GM19025 (cell line): ENCODE results near the gene EPHB2.

ENCODE experiments used
- ATAC-seq: cut with Tn5 transposase; IDR thresholded peaks from one replicate; pipeline ENCODE4 v1.9.1; 2021; ENCODE audit warnings: mild to moderate bottlenecking, low read depth, moderate library complexity; ENCODE audit not compliant: unreplicated experiment

Gene EPHB2

DNA sequence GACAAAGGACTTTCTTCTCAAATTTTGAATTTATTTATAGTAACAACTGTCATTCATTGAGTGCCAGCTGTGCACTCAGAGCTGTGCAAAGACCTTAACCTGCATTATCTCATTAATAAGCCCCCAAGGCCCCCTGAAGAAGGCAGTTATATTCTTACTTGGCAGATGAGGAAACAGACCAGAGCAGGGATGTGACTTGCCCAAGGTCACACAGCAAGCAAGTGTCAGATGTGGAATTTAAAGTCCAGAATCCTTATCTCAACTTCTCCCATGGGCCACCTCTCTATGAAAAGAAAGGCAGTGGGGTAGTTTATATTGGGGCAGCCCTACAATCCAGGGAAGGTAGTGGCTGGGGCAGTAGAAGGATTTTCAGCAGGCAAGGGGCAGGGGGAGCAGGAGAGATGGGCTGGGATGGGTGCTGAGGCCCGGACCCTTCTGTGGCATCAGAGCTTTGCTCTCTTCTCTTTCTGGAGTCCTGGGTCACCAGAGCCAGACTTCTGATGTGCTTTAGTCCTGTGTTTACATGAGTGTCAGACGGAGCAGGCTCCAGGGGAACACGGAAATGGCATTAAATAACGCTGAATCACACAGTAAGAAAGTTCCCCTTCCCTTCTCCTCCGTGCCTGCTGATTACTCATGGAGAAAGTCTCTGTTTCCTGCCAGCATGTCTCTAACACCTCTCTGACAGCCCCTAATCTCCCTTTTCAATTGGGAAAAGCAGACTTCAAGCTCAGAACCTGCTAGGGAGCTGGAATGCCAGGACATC lies 39.5 kb downstream of the EPHB2 start:
- no peak for ATAC-seq

DNA sequence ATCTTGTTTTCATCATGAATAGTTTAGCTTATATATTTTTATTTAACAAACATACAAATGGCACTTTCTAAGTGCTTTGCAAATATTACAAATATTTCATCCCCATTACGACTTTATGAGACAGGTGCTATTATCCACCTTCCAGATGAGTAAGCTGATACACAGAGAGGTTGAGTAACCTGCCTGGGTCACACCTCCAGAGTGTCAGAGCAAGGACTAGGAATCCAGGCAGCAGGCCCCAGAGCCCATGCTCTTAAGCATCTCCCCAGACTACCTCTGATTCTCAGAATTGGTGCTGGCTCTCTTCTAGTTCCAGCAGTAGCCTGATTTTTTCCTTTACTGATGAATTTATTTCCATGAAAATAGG lies 40.0 kb downstream of the EPHB2 start:
- no peak for ATAC-seq

DNA sequence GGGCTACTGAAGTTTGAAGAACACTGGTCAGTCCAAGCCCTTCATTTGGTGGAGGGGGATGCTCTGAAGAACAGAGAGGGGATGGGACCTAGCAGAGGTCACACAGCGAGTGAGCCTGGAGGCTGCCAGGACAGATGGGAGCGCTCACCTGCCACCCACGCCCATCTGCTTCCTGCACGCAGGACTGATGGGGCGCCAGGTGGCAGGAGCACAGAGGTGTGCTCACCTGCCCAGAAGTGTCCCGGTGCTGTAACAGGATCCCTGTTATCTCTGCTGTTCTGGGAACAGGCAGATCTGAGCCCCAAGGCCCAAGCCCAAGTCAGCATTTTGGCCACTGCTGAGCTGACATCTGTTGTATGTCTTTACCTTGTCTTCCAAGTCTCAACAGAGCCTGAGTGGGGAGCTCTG lies 40.5 kb downstream of the EPHB2 start:
- ATAC-seq, result no peak

DNA sequence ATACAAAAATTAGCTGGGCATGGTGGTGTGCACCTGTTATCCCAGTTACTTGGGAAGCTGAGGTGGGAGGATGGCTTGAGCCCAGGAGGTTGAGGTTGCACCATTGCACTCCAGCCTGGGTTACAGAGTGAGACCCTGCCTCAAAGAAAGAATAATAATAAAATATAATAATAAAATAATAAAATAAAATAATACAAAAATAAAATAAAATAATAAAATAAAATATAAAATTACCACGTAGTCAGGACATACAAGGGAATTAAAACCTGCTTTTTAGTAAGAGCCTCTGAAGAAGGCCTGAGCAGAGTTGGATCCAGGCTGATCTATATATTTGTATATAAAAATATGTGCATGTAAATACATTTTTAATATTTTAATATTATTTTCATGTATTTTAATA lies 41.7 kb downstream of the EPHB2 start:
- ATAC-seq, result no peak

DNA sequence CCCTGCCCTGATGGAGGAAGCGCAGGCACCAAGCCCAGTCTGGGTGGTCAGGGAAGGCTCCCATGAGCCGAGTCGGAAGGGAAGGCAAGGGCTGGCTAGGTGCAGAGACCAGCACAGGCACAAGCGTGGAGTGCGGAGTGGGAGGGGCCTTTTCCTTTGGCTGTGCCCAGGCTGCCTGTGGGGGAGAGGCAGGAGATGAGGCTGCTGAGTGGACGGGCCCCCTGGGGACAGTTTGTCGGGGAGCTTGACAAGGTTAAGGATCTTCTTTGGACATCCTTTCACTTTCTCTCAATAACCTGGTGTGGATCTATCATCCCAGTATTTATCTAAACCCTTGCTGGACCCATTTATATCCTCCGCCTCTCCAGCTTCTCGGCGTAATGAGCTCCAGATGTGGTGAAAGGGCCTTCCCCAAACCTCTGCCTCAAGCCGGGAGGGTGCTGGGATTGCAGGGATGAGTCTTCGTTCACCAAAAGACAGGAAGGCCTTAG lies 42.9 kb downstream of the EPHB2 start:
- no peak for ATAC-seq

DNA sequence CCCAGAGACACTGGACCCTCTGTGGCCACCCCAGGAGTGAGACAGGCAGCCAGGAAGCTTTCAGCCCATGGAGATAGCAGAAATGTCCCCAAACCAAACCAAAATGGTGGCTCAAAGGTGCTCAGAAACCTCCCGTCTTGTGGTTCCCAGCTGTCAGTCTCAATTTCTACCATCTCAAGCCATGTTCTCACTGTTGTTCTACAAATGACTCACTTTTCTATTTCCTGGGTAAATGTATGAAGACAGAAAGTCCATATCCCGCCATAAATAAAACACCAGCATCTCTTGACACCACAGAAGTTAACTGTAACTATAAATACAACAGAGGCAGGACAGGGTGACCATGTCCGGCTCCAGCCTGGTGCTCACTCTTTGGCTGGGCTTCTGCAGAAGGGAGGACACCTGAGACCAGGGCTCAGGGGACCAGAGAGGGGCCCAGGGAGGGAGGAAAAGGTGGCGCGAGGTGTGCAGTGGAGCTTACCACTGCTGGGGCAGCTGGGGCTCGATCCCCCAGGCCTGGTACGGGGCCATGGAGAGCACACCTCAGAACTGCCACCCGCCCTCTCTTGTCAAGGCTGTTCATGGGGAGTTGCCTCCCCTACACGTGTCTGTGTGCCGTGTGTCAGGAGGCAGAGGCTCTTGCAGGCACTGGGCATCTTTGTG lies 43.6 kb downstream of the EPHB2 start:
- ATAC-seq, result no peak

DNA sequence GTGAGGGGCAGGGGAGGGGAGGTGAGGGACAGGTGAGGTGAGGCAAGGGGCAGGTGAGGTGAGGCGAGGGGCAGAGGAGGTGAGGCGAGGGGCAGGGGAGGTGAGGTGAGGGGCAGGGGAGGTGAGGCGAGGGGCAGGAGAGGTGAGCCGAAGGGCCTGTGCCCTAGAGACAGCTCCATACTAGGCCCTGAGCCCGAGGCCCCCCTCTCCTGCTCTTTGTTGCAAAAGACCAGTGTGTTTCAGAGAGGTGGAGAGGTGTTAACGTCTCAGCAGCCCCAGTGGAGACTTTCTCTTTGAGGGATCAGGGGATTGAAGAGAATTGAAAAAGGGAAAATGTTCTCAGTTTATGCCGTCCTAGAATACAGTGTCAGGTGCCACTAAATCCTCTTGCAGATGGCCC lies 44.2 kb downstream of the EPHB2 start:
- no peak for ATAC-seq

DNA sequence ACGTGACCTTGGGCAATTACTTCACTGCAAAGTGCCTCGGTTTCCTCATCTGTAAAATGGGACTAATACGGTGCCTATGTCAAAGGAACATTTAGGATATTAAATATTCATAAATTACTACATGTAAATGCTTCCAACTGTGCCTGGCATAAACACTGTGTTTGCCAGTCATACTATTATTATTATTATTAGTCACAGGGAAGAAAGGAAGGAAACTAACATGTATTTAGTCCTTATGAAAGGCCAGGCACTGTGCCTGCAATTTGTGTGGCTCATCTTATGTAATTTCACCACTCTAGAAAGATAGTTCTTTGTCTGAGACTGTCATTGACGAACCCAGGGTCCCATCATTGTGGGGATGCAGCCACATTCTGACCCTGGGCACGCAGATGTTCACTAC lies 45.0 kb downstream of the EPHB2 start:
- ATAC-seq, result no peak

DNA sequence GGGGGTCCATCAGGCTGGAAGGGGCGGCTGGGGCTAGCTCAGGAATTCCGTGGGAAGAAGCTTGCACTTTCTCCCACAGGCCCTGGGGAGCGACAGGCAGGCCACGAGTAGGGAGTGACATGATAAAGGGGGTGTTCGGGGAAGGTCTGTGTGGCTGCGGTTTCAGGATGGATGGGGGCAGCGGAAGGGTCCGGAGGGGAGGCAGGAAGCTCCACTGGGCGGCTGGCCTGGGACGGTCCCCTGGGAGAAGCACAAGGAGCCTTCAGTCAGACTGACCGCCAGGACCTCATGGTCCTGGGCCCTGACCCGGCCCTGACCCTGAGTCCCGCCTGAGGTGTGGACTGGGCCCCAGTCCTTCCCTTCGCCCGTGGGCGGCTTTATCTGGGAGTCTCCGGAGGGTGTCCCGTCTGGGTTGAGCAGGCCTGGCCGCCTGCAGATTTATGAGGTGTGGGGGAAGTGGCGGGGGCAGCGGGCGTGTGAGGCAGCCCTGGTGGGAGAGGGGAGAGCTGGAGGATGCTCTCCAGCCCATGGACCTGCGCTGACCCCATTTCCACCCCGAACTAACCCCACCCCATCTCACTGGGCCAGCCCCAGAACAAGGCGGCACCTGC lies 45.6 kb downstream of the EPHB2 start:
- no peak for ATAC-seq

DNA sequence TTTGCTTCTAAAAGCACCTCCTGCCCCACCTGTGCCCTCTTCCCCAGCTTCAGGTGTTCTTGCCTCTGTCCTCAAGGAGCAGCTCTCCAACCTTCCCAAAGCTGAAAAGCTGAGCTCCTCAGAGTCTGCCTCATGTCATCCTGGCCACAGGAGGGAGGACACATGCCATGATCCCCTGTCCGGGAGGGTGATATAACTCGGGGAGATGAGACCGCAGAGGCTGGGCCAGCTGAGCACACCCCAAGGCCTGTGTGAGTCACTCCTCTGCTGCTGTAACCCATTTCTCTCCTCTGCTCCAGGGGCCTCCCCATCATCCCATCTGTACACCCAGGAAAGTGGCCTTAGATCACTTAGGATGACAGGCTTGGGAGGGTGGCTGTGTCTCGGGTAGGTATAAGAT lies 49.8 kb downstream of the EPHB2 start:
- ATAC-seq, result no peak

DNA sequence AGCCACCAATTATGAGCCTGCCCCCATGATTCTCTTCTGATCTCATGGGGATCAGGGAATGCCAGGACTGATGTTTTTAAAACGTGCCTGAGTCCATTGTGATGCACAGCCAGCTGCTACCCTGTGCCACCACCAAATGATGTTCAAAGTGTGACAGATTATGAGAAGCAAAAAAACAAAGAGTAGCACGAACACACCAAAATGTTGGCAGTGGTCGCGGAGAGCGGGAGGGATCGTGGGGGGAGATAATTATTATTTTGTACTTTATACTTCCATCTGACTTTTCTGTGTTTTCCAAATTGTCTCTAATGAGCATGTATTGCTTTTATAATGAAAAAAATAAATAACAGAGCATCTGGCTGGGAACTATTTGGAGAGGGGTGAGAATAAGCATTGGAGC lies 50.5 kb downstream of the EPHB2 start:
- ATAC-seq, result no peak

DNA sequence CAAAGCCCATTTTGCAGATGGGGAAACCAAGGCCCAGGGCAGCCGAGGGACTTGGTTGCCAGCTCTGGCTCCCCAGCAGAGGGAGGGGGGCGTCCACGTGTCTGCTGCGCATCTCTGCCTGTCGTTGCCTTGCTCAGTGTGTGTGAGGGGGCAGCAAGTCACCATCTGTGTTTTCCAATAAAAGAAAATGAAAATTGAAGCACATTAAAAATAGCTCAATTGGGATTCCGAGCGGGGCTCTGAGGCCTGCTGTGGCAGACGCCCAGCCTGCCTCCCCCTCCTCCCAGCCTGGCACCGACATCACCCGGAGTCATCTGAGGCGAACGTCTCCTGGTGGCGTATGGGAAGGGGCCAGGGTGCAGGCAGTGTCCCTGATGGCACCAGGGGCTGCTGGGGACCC lies 51.2 kb downstream of the EPHB2 start:
- no peak for ATAC-seq

DNA sequence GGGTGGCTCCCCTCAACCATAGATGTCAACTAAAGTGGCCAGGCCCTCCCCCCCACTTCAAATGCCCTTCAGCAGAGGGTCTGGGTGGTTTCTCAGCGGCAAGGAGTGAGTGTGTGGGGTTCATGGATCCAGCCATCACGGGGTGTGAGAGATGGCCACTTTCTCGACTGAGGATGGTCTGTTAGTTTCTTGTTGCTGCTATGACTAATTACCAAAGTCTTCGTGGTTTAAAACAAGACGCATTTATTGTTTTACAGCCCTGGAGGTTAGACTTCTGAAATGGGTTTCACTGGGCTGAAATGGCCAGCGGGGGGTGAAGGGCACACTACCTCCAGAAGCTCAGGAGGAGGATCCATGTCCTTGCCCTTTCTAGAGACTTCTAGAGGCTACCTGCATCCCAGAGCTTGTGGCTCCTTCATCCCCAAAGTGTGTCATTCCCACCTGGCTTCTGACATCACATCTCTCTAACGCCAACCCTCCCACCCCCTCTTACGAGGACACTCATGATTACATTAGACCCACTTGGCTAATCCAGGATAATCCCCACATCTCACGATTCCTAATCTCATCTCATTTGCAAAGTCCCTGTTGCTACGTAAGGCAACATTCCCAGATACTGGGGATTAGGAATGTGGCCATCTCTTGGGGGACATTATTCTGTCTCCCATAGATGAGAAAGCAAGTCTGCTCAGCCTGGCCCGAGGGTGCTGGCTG lies 53.0 kb downstream of the EPHB2 start:
- no peak for ATAC-seq

DNA sequence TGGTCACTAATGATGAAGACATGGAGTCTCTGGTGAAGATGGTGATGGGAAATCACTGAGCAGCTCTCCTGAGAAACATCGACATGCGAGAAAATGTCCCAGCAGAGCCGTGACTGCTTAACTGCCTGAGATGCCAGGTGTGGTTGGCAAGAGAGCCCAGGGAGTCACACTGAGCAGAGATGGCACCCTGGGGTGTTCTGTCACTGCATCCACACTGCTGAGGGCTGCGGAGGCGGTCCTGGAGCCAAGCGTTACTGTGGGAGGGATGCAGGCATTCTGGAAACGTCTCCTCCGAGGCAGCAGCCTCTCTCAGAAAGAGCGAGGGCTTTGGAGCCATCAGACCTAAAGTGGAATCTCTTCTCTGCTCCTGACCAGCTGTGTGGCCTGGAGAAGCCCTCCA lies 57.2 kb downstream of the EPHB2 start:
- ATAC-seq, result no peak

DNA sequence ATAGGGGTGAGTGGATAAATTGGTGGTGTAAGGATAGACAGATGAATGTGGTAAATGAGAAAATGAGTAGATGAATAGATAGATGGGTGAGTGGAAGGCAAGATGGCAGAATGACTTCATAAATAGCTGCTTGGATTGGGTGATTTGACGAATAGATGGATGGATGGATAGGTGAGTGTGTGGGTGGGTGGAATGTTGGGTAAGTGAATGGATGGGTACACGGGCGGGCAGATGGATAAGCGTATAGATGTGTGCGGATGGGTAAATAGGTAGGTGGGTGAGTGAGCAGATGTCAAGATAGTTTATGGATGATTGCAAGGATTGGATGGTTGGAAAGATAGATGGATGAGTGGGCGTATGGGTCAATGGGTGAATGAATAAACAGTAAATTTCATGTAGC lies 59.3 kb downstream of the EPHB2 start:
- ATAC-seq, result no peak

DNA sequence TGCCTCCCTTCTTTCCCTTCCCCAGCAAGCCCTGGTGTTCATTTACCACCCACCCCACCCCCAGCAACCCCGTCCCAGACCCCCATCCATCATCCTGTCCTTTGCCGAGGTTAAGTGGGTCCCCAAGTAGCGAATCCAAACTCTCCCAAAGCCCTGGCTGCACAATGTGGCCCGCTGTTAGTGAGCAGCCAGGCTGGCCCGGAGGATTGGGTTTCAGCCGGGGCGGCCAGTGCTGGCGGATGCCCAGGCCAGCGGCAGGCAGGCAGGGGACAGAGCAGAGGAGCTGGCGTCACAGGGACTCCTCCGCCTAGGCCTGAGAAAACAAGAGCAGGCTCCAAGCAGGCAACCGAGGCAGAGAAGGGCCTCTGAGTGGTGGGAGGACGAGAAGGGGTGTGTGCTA lies 61.4 kb downstream of the EPHB2 start:
- ATAC-seq, result no peak

DNA sequence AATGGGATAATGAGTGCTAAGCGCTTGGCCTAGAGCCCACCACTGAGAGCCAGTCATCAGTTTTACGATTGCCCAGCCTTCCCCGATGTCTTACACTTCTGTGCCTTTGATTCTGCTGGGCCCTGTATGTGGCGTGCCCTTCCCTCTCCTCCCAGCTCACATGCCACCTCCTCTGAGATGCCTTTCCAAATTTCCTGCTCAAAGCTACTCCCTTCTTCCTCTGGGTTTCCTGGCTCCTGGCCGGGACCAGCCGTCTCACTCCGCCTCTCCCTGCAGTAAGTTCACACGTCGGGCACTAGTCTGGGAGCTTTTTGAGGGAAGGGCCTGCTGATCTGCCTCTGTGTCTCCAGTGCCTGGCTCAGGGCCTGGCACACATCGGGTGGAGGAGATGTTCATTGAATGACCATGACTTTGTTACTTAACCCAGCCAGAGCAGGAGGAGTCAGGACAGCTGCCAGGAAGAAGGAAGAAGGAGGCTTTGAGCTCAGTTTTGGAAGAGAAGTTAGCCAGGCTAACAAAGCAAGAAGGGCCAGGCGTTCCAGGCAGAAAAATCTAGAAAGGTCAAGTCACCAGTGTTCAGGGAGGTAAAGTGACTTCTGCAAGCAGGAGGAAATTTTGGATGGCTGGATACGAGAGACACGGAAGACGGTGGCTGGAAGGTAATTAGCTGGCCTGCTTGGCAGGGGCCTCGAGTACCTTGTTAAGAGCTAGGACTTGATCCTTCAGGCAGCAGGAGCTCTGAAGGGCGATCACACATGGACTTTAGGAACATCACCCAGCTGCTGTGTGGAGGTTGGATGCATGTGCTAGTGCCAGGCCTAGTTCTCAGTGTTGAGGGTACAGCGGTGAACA lies 63.6 kb downstream of the EPHB2 start:
- no peak for ATAC-seq

DNA sequence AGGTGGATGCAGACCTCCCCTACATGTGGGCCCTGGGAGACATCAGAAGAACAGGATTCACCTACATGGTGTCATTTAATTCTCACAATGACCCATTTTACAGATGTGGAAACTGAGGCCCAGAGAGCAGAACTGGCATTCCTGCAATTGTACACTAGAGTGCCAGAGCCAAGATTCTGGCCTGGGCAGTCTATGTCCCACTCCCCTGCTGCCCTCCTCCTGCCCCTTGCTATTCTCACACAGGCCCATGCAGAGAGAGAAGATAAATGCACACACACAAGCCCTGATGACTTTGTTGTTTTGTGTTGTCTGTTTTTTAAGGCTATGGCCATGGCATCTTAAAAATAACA lies 64.2 kb downstream of the EPHB2 start:
- ATAC-seq, result no peak

DNA sequence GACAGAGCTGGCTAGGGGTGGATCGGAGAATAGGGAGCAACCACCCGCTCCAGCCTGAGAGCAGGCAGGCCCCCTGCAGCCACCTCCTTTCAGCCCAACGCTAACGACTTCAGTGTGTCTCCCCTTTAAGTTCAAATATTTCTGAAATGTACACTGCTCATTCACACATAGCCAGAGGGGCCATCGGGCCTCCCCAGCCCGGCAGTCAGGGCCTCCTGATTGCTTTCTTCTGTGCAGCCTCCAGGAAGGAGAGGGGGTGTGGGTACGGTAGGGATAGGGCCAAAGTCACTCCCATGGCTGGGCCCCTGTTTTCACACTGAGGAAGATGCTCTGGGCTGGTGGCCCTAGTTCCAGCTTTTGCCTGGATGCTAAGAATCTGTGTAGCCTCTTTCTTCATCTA lies 64.8 kb downstream of the EPHB2 start:
- no peak for ATAC-seq

DNA sequence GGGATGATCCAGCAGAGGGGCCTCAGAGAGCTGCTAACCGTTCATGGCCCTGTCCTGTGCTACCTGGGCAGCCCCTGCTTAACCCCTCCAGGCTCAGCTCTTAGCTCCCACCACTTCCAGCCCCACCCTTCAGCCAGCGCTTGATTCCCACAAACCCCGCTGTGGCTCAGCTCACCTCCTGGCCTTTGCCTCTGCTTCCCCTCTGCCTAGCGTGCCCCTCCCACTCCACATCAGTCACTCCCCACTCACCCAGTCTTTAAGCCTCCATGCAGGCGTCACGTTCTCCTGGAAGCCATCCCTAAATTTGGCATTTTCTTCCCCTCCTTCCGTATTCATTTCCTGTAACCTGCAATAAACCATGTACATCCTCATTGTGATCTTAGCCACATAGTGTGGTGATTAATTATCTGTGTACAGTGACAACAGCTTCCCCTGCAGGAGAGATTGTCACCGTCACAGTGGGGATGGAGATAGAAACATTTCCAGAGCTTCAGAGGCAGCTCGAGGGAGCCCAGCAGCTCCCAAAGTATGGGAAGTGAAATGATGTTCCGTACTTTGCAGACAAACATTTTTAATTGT lies 65.5 kb downstream of the EPHB2 start:
- ATAC-seq, result no peak
